ENCODE results near the gene COTL1.

GRCh38 chr16:84628226-84628731, 10.4 kb upstream of the COTL1 start:
- no peak for TF ChIP-seq ARNTL (CRISPR knock-in tag; IDR thresholded peaks at IDR 0.05; ENCODE audit: borderline replicate concordance, low read depth)
- no peak for TF ChIP-seq RARB (CRISPR knock-in tag; IDR thresholded peaks at IDR 0.05)
- no peak for TF ChIP-seq ZNF8 (CRISPR knock-in tag; IDR thresholded peaks at IDR 0.05)

All from SK-N-SH treated with all-trans-retinoic acid at 6 μM for 48 hours (cell line).